GM08714 (cell line): ENCODE results near the gene RASA2.

ENCODE experiments used
- H3K4me3 ChIP-seq: fragments of 200-500 bp; sonication (Bioruptor generic); 2 replicates; pipeline ENCODE4 v1.5.1; 2014; ENCODE audit warnings: mild to moderate bottlenecking, low read length, inconsistent platforms
- ZNF274 ChIP-seq: IDR thresholded peaks from 2 replicates; pipeline ENCODE4 v1.6.1; 2012; ENCODE audit warnings: mild to moderate bottlenecking, low read depth, low read length

The RASA2 gene

DNA sequence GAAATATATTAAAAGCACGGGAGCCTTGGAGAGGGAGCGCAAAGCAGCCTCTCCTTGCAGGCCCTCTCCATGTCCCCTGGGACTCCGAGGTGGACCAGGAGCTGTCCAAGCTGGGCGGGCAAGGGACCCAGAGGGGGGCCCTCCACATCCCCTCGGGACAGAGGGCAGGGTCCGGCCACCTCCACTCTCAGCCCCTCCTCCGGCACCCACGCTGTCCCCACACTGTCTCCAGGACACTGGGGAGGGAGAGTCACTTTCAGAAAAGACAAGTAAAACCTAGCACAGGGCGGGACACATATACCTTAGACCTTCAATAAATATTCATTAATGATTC, 173.8 kb downstream of the RASA2 start:
- no peak for TF ChIP-seq ZNF274
- no peak overlapping the region for H3K4me3 ChIP-seq

DNA sequence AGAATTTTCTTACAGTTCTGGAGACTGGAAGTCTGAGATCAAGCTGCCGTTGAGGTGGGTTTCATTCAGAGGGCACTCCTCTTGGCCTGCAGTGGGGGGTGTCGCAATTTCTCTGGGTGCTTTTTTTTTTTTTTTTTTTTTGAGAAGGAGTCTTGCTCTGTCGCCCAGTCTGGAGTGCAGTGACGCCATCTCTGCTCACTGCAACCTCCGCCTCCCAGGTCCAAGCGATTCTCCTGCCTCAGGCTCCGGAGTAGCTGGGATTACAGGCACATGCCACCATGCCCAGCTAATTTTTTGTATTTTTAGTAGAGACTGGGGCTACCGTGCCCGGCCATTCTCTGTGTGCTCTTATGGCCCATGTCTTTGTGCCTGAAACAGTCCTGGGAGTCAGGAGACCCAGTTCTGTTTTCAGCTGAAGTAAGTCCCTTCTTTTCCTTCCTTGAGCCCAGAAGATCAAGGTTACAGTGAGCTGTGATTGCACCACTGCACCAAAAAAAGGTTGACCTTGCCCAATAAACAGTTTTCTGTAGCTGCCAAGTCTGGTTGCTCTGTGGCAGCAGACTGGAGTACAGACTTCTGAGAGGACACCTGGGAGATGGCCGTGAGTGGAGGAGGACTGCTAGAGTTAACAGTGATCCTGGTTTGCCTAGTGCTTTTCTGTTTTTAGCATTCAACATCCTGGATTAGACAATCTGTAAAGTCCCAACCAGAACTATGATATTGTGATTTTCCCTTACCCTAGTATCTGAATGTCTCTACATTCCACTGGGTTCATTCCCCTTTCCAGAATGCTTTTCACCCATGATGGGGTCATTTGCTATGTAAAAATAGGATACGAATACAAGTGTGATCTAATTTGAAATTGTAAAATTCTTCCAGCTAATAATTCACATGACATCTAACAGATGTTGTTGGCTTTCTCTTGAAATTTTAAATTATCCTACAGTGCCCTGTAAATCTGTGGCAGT, 174.7 kb downstream of the RASA2 start:
- no peak overlapping the region for H3K4me3 ChIP-seq

DNA sequence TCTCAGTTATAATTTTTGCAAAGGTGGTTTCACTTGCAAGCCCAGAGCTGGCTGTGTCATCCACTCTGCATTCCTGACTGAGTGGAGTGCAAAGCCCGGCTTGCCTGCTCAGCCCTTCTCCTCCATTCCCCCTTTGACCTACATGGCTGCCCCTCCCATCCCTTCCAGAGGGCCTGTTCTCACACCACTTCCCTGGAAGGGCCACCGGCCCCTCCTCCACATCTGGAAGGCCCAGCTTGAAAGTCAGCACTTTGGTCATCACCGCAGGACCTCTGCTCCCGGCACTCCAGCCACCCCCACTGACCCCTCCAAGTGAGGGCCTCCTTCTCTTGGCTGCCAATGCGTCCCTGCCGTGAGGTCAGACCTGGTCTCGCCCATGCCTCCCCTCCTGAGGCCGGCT, 177.2 kb downstream of the RASA2 start:
- TF ChIP-seq ZNF274, result no peak
- no peak overlapping the region for H3K4me3 ChIP-seq

More for the DNA sequence above, 174.7 kb downstream of the RASA2 start:
- TF ChIP-seq ZNF274, result no peak
